Left cardiac atrium (tissue), 4 donors: ENCODE data around the gene TAOK3. TPM values are rescaled to one million over a fixed set of nuclear protein-coding genes. Genes with fewer than 3 reads are reported as not detected.
"Not testable (repeated sequence)": the region's sequence is repeated elsewhere in the genome, so short reads cannot be mapped to it uniquely, and the experiment has no call there.

ENCODE experiments used
- ATAC-seq, 2 donors: fragments of 200-7000 bp; cut with Tn5 transposase; one replicate each; pipeline ENCODE4 v1.9.1; 2020; ENCODE audit warnings: mild to moderate bottlenecking in 2 of 2, moderate library complexity in 2 of 2
- DNase-seq: peaks from one replicate; pipeline ENCODE4 v3.0.0-alpha.2; 2020
- intact Hi-C, 2 donors: fragments of 100-400 bp; cut with DNase I; formaldehyde crosslinking; loops; one replicate each; pipeline versions ENCODE4 v1.14.1 to v1.15.1; 2022 to 2023
- total RNA-seq, 2 donors: library from RNA; stranded (reverse); fragmentation: NEBNext Ultra II Directional; extraction: Animal tissue kit (Norgen Biotek cat#: 25700); gene quantifications; one replicate each; pipeline ENCODE4 v1.2.1, GENCODE V29; 2021
- donor health status: DM: no; HTN: yes; CAD: no.
- donor health status: DM: no; HTN: yes; CAD: no; lungs with severe emphysema.
- donor health status: DM: yes; HTN: yes; CAD: no.
- donor health status: Dilated cardiomyopathy.

TAOK3 gene
- total RNA-seq, 2 donors from 2014 or later = 15.0 to 23.1 TPM

DNA sequence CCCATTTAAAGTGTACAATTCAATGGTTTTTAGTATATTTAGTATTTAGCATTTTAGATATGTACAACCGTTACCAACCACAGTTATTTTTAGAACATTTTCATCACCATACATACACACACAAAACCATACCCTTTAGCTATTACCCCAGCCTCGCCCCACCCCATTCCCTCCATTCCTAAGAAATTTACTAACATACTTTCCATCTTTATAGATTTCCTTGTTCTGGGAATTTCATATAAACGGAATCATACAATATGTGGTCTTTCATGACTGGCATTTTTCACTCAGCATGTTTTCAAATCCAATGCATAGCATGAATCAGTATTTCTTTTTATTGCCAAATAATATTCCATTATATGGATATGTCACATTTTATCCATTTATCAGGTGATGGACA, 101.5 kb downstream of the TAOK3 start:
- ATAC-seq = no peak
- intact Hi-C loops = no loop called here
- no peak for DNase-seq

DNA sequence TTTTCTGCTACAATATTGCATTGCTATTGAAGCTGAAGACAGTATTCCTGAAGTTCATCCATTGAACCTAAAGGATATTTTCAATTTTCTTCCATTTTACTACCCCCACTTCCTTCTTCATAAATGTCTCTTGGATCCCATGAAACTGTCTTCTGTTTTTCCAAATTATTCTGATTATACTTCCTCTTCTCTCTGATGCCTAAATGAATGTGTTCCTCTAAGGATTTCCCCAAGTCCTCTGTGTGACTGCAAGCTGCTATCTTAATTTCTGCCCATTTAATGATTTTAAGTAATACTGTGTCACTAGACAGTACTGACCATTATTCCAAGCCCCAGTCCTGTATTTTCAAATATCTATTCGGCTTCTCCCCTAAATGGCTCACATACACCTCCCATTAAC, 102.9 kb downstream of the TAOK3 start:
- intact Hi-C loops = no loop called here
- ATAC-seq = no peak

DNA sequence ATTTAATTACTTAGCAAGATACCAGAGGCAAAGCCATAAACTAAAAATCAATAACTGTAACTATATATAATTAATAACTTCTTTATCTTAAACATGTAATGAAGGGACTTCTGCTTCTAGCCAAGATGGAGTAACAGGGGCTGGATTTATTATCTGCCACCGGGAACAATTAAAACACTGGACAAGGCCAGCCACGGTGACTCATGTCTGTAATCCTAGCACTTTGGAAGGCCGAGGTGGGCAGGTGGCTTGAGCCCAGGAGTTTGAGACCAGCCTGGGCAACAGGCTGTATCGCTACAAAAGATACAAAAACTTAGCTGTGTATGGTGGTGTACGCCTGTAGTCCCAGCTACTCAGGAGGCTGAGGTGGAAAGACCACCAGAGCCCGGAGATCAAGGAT, 113.6 kb downstream of the TAOK3 start:
- DNase-seq = no peak
- ATAC-seq = no peak
- intact Hi-C loops = no loop called here

More for the DNA sequence above, 102.9 kb downstream of the TAOK3 start:
- no peak for DNase-seq

DNA sequence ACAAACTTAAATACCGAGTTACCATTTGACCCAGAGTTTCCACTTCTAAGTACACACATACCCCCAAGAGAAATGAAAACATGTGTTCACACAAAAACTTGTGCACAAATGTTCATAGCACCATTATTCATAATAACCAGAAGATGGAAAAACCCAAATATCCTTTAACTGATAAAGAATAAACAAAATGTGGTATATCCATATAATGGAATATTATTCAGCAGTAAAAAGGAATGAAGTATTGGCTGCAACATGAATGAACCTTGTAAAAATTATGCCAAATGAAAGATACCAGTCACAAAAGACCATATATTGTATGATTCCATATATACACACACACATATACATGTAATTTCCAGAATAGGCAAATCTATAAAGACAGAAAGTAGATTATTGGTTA, 116.4 kb downstream of the TAOK3 start:
- no peak for ATAC-seq

DNA sequence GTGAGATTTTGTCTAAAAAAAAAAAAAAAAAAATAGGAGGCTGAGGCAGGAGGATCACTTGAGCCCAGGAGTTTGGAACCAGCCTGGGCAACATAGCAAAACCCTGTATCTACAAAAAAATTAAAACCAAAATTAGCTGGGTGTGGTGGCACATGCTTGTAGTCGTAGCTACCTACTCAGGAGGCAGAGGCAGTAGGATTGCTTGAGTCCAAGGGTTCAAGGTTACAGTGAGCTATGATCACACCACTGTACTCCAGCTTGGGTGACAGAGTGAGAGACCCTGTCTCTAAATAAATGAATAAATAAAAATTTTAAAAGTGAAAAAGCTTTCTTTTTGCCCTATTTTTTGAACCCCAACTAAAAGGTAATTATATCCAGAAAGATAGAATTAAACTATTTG, 123.2 kb downstream of the TAOK3 start:
- DNase-seq (no peak), ATAC-seq (no peak)
- intact Hi-C loops = no loop called here

More for the DNA sequence above, 116.4 kb downstream of the TAOK3 start:
- no peak for DNase-seq
- intact Hi-C loops = no loop called here

DNA sequence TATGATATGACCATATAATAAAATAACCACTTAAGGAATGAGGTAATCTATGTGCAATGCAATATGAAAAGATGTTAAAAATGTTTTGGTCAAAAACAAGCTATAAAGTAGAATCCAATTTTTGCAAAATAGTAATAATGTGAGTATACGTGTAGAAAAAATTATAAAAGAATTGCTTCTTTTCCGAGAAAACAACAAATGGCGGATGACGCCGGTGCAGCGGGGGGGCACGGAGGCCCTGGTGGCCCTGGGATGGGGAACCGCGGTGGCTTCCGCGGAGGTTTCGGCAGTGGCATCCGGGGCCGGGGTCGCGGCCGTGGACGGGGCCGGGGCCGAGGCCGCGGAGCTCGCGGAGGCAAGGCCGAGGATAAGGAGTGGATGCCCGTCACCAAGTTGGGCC, 126.8 kb downstream of the TAOK3 start:
- intact Hi-C loops, DNase-seq, ATAC-seq: not testable (repeated sequence)

DNA sequence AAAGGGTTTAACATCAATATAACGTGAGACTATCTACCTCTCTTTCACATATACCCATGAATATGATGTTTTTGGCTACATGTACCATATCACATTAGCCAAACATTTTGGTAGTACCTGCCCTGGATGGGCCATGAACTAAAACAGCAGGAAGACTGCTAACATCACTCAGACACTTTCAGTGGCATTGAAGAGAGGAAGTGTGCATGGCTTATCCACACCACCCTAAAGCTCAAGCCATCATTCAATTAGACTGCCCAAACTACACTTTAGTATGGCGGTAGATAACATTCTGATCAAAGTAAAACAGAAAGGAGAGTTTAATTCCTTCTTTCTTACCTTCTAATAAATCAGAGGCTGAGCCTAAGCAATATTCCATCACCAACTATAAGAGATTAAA, 133.8 kb downstream of the TAOK3 start:
- DNase-seq = no peak
- intact Hi-C loops = no loop called here

DNA sequence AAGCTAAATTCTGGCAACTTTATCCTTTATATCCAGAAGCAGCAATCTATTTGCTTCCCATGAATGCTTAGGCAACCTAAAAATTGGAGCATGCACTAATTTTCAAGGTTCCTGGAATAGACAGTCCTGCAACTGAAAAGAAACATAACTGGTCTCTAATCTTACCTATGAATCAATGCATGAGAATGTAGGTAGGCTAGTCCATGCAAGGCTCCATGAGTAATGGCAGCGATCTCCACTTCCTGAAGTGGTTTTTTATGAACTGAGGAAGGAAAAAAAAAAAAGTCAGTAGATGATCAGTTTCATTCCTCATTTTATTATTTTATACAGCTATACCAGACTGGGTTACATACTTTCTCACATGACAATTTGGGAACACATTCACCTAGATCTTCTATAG, 134.8 kb downstream of the TAOK3 start:
- intact Hi-C loops = no loop called here
- ATAC-seq = no peak
- DNase-seq = no peak

More for the DNA sequence above, 133.8 kb downstream of the TAOK3 start:
- ATAC-seq = no peak

DNA sequence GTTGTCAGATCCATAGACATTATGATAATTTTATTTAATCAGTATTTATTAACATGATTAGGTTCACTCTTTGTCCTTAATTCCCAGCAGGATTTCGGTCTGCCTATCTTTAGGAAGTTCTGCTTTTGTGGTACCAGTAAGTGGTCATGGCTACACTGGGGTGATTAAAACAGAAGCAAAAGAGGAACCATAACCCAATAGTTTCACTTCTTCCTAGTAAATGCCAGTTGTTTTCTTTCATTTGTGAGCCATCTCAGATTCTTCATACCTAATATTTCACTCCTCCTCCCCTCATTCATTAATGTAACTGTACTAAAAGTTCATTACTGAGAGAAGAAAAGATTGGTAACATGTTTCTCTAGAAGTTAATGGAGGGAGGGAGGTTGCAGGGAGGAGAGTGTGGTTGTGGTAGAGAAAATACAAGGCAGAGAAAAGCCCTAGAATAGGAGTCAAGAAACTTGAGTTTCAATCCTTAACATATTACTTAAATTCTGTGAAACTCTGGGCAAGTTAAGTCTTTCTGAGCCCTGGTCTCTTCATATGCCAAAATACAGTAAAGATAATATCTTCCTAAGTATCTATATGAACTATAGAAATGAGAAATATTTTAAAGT, 135.5 kb downstream of the TAOK3 start:
- DNase-seq (no peak), ATAC-seq (peak in 1 of 2 donors; percentile 32)
- intact Hi-C loops = no loop called here

DNA sequence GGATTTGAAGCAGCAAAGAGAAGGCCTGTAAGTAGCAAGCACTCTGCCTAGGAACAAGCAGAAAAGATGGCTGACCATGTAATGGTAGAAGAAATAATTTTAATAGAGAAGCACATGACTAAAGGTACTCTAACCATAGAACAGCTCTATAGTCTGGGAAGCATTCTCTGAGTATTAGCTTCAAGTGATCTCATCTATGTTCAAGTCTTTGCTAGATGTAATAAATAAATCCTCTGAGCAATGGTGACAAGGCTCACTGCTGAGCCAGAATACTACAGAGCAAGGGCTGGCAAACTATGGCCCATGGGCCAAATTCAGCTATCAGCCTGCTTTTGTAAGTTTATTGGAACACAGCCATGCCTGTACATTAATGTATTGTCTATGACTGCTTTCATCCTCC, 152.0 kb downstream of the TAOK3 start:
- intact Hi-C loops = no loop called here
- ATAC-seq (no peak), DNase-seq (no peak)

DNA sequence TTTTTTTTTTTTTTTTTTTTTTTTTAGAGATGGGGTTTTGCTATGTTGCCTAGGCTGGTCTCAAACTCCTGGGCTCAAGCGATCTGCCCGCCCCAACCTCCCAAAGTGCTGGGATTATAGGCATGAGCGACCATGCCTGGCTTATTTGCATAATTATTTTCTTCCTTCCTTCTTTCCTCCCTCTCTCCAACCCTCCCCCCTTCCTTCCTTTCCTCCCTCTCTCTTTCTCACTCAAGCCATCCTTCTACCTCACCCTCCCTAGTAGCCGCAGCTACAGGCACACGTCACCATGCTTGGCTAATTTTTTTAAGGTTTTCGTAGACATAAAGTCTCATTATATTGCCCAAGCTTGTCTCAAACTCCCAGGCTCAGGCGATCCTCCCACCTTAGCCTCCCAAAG, 152.9 kb downstream of the TAOK3 start:
- DNase-seq (no peak), ATAC-seq (no peak)
- intact Hi-C loops = no loop called here

DNA sequence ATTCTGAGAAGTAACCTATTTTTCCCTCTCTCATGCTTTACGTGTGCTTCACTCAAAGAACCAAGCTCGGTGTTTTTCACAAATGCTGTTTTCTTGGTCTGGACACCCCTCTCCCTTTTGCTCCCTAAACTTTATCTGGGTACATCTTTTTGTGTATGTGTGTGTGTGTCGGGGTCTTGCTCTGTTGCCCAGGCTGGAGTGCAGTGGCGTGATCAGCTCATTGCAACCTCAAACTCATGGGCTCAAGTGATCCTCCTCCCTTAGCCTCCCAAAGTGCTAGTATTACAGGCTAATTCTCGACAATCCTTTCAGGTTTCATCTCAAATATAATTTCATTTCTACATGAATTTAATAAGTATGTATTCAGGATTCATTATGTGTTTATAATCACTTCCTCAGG, 153.6 kb downstream of the TAOK3 start:
- no peak for ATAC-seq
- intact Hi-C loops = no loop called here

DNA sequence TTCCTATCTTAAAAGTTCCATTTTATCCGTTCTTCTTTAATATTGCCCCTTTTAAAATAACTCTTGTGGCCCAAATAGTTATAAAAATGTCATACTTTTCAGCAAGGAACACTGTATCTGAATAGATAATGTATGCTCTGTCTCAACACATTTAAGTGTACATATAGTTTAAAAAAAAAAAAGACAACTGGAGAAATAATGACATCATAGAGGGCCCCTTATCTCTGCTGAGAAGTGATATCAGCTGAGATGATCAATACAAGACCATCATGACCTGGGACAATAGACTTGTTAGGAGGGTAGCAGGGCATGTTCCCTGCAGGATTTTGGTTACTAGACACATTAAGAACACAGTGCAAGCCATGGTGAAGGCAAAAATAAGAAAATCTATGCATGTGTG, 159.3 kb downstream of the TAOK3 start:
- no peak for DNase-seq
- intact Hi-C loops = no loop called here
- ATAC-seq = no peak

More for the DNA sequence above, 153.6 kb downstream of the TAOK3 start:
- no peak for DNase-seq

DNA sequence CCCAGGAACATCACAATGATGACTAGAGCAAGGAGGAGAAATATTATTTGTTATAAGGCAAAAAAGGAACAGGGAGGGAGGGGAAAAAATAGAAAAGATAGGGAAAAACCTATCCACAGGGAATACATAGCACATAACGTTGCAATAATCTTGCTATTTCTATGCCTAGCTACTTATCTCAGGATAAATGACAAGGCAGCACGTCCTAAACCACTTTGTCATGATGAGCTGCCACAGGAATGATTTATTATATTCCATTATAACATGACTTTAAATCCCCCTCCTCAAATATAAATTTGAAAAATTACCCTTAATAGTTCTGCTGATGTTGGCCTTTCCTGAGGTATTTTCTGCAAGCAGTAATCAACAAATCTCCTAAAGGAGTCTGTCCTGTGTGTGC, 160.1 kb downstream of the TAOK3 start:
- intact Hi-C loops = no loop called here
- DNase-seq (no peak), ATAC-seq (no peak)

DNA sequence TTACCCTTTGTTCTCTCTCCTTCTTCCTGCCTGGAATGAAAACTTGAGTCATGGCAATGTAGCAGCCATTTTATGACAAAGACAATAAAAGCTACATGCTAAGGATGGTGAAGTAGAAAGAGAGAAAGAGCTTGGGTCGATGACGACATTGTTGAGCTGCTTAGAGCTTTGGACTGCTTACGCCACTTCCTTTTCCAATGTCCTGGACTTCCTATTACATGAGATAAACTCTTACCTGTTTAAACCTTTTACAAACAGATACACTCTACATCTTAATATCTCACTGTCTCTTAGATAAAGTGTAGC, 166.6 kb downstream of the TAOK3 start:
- no peak for ATAC-seq
- intact Hi-C loops = no loop called here

DNA sequence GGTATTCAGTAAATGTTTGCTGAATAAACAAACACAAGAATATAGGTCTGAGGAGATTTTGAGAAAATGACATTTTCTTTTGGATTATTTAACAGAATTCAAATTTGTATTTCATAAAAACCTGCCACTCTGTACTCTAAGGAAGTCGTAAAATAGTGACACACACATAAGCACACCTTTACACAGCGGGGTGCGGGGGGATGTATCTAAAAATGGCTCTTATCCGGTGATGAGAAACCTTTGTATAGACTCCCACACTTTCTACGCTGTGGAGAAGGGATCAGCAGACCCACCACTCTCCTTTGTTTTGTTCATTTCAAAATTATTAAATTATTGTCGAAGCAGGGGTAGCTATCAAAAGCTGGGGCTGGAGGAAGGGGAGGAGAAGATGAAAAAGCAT, 178.7 kb downstream of the TAOK3 start:
- ATAC-seq = no peak
- no peak for DNase-seq
- intact Hi-C loops = no loop called here

More for the DNA sequence above, 166.6 kb downstream of the TAOK3 start:
- DNase-seq = no peak

DNA sequence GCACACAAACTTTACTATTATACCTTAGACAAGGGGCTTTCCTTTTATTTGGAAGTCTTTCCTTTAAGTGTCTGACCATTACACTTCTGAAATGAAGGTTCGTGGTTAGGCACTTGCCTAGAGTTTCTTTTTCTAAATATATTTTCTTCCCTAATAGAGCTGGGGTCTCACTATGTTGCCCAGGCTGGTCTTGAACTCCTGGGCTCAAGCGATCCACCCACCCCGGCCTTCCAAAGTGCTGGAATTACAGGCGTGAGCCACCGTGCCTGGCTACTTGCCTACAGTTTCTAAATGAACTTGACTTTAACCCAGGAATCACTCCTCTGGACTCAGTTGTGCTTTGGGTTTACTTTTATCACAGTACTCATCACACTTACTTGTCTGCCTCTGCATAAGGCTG, 179.2 kb downstream of the TAOK3 start:
- no peak for DNase-seq
- intact Hi-C loops = no loop called here

DNA sequence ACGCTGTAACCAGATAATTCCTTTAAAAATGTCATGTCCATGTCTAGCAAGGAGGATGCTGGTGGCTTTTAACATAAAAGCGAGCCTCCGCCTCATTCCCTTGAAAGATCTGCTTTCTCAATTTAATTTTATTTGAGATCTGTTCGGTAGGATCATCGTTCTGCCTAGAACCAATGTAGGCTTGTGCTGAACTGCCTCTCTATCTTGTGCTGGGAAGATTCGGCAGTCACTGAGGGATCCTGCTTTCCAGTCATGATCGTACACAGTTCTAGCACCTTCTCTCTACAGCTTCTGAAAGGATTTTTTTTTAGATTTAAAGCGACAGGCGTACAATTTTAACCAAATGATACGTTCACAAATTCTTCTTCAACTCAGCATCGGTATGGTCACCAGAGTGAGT, 182.4 kb downstream of the TAOK3 start:
- DNase-seq (no peak), ATAC-seq (peak; percentile 60 to 66)
- intact Hi-C loops = no loop called here

More for the DNA sequence above, 179.2 kb downstream of the TAOK3 start:
- ATAC-seq = no peak

DNA sequence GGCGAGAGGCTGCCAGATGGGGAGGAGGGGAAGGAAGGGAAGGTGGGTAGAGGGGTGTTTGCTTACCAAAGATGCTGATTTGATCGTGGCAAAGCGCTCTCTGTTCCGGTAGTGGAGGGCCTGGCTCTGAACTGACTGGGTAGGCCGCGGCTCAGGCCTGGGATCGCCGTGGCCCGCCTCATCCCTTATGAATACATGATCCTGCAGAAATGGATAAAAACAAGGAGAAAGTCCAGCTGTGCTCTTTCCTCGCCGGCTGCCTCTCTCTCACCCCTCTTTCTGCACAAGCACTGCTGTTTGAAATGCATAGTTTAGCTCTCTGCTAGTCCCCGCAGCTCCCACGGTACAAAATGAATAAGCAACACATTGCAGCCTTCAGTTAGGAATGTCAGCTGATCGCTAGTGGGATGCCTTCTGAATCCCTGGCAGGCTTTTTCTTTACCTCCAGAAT, 182.9 kb downstream of the TAOK3 start:
- peak; percentile 28 for DNase-seq
- peak; percentile 71 to 82 for ATAC-seq
- intact Hi-C loops = loop anchor here in 1 of 2 donors (10.0 kb wide), 1 partner anchor 65 kb away; no protein-coding TSS in a partner anchor

DNA sequence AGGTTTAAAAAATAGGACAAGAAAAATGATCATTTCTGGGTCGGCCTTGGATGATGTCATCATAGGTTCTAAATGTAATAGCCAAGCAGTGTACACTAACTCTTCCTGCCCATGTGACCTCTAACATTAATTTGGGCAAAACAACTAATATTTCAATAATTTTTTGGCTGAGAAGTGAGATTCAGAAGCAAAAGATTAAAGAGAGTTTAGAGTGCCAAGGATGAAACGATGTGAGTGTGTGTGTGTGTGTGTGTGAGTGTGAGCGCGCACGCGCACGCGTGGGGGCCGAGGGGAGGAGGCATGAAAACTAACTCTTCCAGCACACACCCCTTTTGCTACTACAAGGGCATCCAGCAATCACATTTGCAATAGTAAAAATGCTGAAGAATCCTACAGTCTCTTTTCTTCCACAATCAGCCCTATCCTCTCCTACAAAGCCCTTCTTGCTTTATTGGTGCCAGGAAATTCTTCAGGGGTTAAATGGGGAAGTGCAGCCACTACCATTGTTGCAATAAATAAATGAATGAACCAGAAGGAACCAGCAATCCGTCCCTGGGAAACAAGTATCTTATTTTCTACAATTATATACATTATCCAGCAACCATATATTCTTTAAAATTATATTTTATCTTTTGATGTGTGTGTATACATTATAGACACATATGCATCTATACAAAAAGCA, 183.9 kb downstream of the TAOK3 start:
- intact Hi-C loops = loop anchor here in 1 of 2 donors (10.0 kb wide), 1 partner anchor 64 kb away; no protein-coding TSS in a partner anchor
- peak; percentile 53 for DNase-seq
- peak; percentile 82 to 83 for ATAC-seq
